K562 (cell line): ENCODE measurements around the gene RPE65. TPM values are rescaled to one million over a fixed set of nuclear protein-coding genes. Genes with fewer than 3 reads are reported as not detected.
A peak's percentile ranks its signal among the peaks of the same experiment; 100 is the strongest.

ENCODE experiments used
- ATAC-seq: fragments of 200-7000 bp; cut with Tn5 transposase; 3 replicates; pipeline ENCODE4 v1.9.1; 2020; ENCODE audit warnings: moderate library complexity
- BruUV-seq: library from RNA; stranded (reverse); fragments of 400-500 nt; replicated peaks from 2 replicates; lab custom pipeline; 2021; lab: Mats Ljungman, UMichigan
- CTCF ChIA-PET: fragments of 300-600 bp; formaldehyde crosslinking; extraction: SDS; loops from one replicate; lab custom pipeline; 2021; ENCODE audit warnings: low intra/inter-chr PET ratio; lab: Yijun Ruan, JAX
- POLR2A ChIA-PET: fragments of 300-600, 350-650 bp; sonication (Branson Sonifier 250); formaldehyde crosslinking; extraction: SDS; loops from one replicate; lab custom pipeline; 2021; ENCODE audit warnings: antibody characterized with exemption, inconsistent platforms; lab: Yijun Ruan, JAX
- DNase-seq, 4 experiments: peaks; one replicate each; pipeline versions ENCODE4 v3.0.0 to v3.0.0-alpha.2; 2011 to 2018; ENCODE audit warnings: low spot score in 3 of 4, mixed read lengths in 3 of 4; ENCODE audit errors: extremely low read depth in 1 of 4
- FAIRE-seq: peaks from 2 replicates; lab custom pipeline; 2011; peaks lifted over from hg19 to GRCh38; lab: Jason Lieb, UNC
- H2AFZ ChIP-seq: 2 replicates; pipeline ENCODE4 v1.6.0; 2011; ENCODE audit warnings: low read depth, low read length, control low read depth, inconsistent platforms
- H3K27ac ChIP-seq: fragments of 200-600 bp; 3 replicates; pipeline ENCODE4 v1.8.0; 2011; ENCODE audit warnings: low read depth, mild to moderate bottlenecking, control low read depth, inconsistent platforms, low read length, moderate library complexity, mixed read lengths; ENCODE audit errors: extremely low read depth
- H3K27me3 ChIP-seq, 2 experiments: fragments of 300-600 bp in 1 of 2; 2 replicates in 1 of 2; 3 replicates in 1 of 2; pipeline versions ENCODE4 v1.6.0 to v1.8.0; 2011; ENCODE audit warnings: inconsistent platforms in 2 of 2, low read length in 2 of 2, mild to moderate bottlenecking in 1 of 2, mixed read lengths in 1 of 2, moderate library complexity in 1 of 2; ENCODE audit not compliant: control insufficient read depth in 2 of 2, insufficient read depth in 2 of 2
- H3K36me3 ChIP-seq: fragments of 300-600 bp; 3 replicates; pipeline ENCODE4 v1.8.0; 2011; ENCODE audit warnings: mild to moderate bottlenecking, low read length, inconsistent platforms; ENCODE audit not compliant: control insufficient read depth, insufficient read depth
- H3K4me1 ChIP-seq, 2 experiments: fragments of 200-600 bp in 1 of 2; replicated peaks in 1 of 2; 2 replicates in 1 of 2; 3 replicates in 1 of 2; pipeline versions ENCODE4 v1.5.1 to v1.8.0; 2011; ENCODE audit warnings: inconsistent platforms in 2 of 2, low read length in 2 of 2, mild to moderate bottlenecking in 1 of 2, mixed read lengths in 1 of 2, moderate library complexity in 1 of 2; ENCODE audit not compliant: control insufficient read depth in 2 of 2, insufficient read depth in 2 of 2
- H3K4me2 ChIP-seq: 2 replicates; pipeline ENCODE4 v1.6.1; 2011; ENCODE audit warnings: low read length, control low read depth, inconsistent platforms, mixed read lengths; ENCODE audit not compliant: insufficient read depth
- H3K4me3 ChIP-seq: fragments of 200-600 bp; sonication (generic), shearing (Covaris generic); 2 replicates; pipeline ENCODE4 v1.5.1; 2016; ENCODE audit warnings: control low read depth, inconsistent platforms
- H3K79me2 ChIP-seq: fragments of 200-600 bp; 3 replicates; pipeline ENCODE4 v1.8.0; 2011; ENCODE audit warnings: low read length, inconsistent platforms; ENCODE audit not compliant: control insufficient read depth, insufficient read depth
- H3K9ac ChIP-seq, 2 experiments: 2 replicates each; pipeline versions ENCODE4 v1.6.0 to v1.6.1; 2011; ENCODE audit warnings: low read depth in 2 of 2, low read length in 2 of 2, control low read depth in 1 of 2, inconsistent platforms in 1 of 2, mild to moderate bottlenecking in 1 of 2, mixed read lengths in 1 of 2; ENCODE audit not compliant: insufficient read depth in 1 of 2
- H3K9me1 ChIP-seq: one replicate; pipeline ENCODE4 v1.6.0; 2011; ENCODE audit warnings: inconsistent platforms, mild to moderate bottlenecking, low read length, moderate library complexity; ENCODE audit not compliant: control insufficient read depth, insufficient read depth
- H3K9me3 ChIP-seq: replicated peaks from 2 replicates; pipeline ENCODE4 v1.5.1; 2011; ENCODE audit warnings: low read depth, low read length, inconsistent platforms; ENCODE audit not compliant: control insufficient read depth, insufficient read depth
- H4K20me1 ChIP-seq: replicated peaks from 2 replicates; pipeline ENCODE4 v1.6.1; 2011; ENCODE audit warnings: low read length, inconsistent platforms, mixed read lengths; ENCODE audit not compliant: control insufficient read depth, insufficient read depth
- GATAD2A ChIP-seq: fragments of 450-650 bp; IDR thresholded peaks from 2 replicates; pipeline ENCODE4 v1.6.1; 2017
- MAFK ChIP-seq: IDR thresholded peaks from 2 replicates; pipeline ENCODE4 v1.6.1; 2011; ENCODE audit warnings: low read length, improper control_type of control experiment
- MBD2 ChIP-seq: sonication (generic); IDR thresholded peaks from 2 replicates; pipeline ENCODE4 v1.6.1; 2016; ENCODE audit warnings: low read depth, borderline replicate concordance
- PCBP2 ChIP-seq: fragments of 200-400 bp; formaldehyde crosslinking; IDR thresholded peaks from 2 replicates; pipeline ENCODE4 v1.6.1; 2018; ENCODE audit warnings: low read length, low read depth, mild to moderate bottlenecking, moderate library complexity; ENCODE audit not compliant: poor library complexity, severe bottlenecking
- RAD21 ChIP-seq, 2 experiments: fragments of 250-450 bp in 1 of 2; fragments of 450-650 bp in 1 of 2; sonication (Bioruptor Pico) in 1 of 2; formaldehyde crosslinking in 1 of 2; IDR thresholded peaks in 1 of 2; conservative IDR thresholded peaks in 1 of 2; 2 replicates each; pipeline versions ENCODE4 v1.4.0 to v1.8.0; 2020 to 2022; ENCODE audit warnings: mild to moderate bottlenecking in 2 of 2, moderate library complexity in 1 of 2
- RFX7 ChIP-seq: fragments of 250-450 bp; sonication (Bioruptor Pico); IDR thresholded peaks from 2 replicates; pipeline ENCODE4 v1.5.1; 2021; ENCODE audit warnings: mild to moderate bottlenecking
- SMARCA4 ChIP-seq: fragments of 450-650 bp; IDR thresholded peaks from 2 replicates; pipeline ENCODE4 v1.6.1; 2016
- ZNF280A ChIP-seq: fragments of 450-650 bp; IDR thresholded peaks from 2 replicates; pipeline ENCODE4 v1.6.1; 2018; ENCODE audit warnings: mild to moderate bottlenecking, low read depth; ENCODE audit not compliant: partially characterized antibody
- WGBS: fragments of 100-300 bp; shearing (Covaris generic); methylation state at CpG from one replicate; pipeline ENCODE4 v1.1.6; 2016; ENCODE audit warnings: low coverage, mixed read lengths; ENCODE audit not compliant: insufficient coverage; ENCODE audit errors: missing lambda C conversion rate; 5-methylcytosine and 5-hydroxymethylcytosine counted together
- in situ Hi-C: fragments of 300-500 bp; cut with MboI; formaldehyde crosslinking; loops from 4 replicates; pipeline ENCODE4 v1.15.0; 2018; ENCODE audit warnings: inconsistent platforms, mixed read lengths
- intact Hi-C: fragments of 100-400 bp; cut with micrococcal nuclease; formaldehyde crosslinking; loops from 2 replicates; pipeline ENCODE4 v1.14.2; 2022
- polyA plus RNA-seq, 8 experiments: library from polyadenylated mRNA; depleted of rRNA in 4 of 8; stranded (reverse) in 5 of 8; unstranded in 3 of 8; fragments of >200 nt; fragmentation: Nextera tagmentation in 2 of 8; fragmentation: Illumina TruSeq in 1 of 8; extraction: Ambion mirVana in 2 of 8; extraction: Trizol in 1 of 8; gene quantifications; 2 replicates each; pipeline versions ENCODE4 v1.2.1 to v1.2.3, GENCODE V29; 2011 to 2014; ENCODE audit warnings: inconsistent platforms in 1 of 8, missing spikeins in 1 of 8
- total RNA-seq, 7 experiments: library from RNA; depleted of rRNA in 6 of 7; stranded (reverse); fragments of >200 nt in 6 of 7; fragmentation: Illumina TruSeq in 2 of 7; extraction: Trizol in 2 of 7; gene quantifications; 2 replicates each; pipeline versions ENCODE4 v1.2.1 to v1.2.3, GENCODE V29; 2011 to 2021; ENCODE audit warnings: low replicate concordance in 1 of 7
- TF ChIP-seq, protein P1 (sequence below): fragments of 450-650 bp; formaldehyde crosslinking; IDR thresholded peaks from 2 replicates; pipeline ENCODE4 v1.4.0; 2020; ENCODE audit warnings: mild to moderate bottlenecking, moderate library complexity

RPE65 gene
- total and polyA plus RNA-seq, 9 of the 15 experiments (the other 6 are each of a cell fraction or from before 2014, with no cell fraction given): 0.14 TPM; not detected in 8

GRCh38 chr1:68473060-68473459 is 23.3 kb upstream of the RPE65 start (continued):
- no peak for TF ChIP-seq PCBP2
- TF ChIP-seq, all 486 proteins: peak for 0

GRCh38 chr1:68470388-68470970 is 20.7 kb upstream of the RPE65 start:
- BruUV-seq: no TSS peak
- CTCF ChIA-PET: interaction anchor here (1.5 kb wide), 1 partner anchor 1267 kb away, joined by 5 read pairs; no protein-coding TSS in a partner anchor
- FAIRE-seq (peak; percentile 48), ATAC-seq (peak; percentile 66; the same call in 2 of the 3 replicates), DNase-seq (peak in 1 of 4 experiments; percentile 17)
- no peaks in the 10 kb centered on the region for H3K27me3 ChIP-seq
- no peak overlapping the region for H3K4me3 ChIP-seq
- no peak overlapping the region for H3K9ac ChIP-seq
- no peaks in the 10 kb centered on the region for H3K36me3 ChIP-seq
- H3K9me3 ChIP-seq: no peaks in the 10 kb centered on the region
- POLR2A ChIA-PET: no interaction called here
- intact Hi-C loops: loop anchor here (2.0 to 5.0 kb wide), 2 partner anchors 122 to 1266 kb away; no protein-coding TSS in a partner anchor
- 17% methylated on average over 2 of the region's 2 CpGs for WGBS
- no peak overlapping the region for H3K27ac ChIP-seq
- in situ Hi-C loops: loop anchor here (25.0 kb wide), 2 partner anchors 933 to 1267 kb away; no protein-coding TSS in a partner anchor
- no peaks in the 10 kb centered on the region for H4K20me1 ChIP-seq
- H3K9me1 ChIP-seq: no peaks in the 10 kb centered on the region
- H3K79me2 ChIP-seq: no peaks in the 10 kb centered on the region
- no peak overlapping the region for H3K4me2 ChIP-seq
- H3K4me1 ChIP-seq: no peaks in the 10 kb centered on the region
- no peak overlapping the region for H2AFZ ChIP-seq
- TF ChIP-seq ZNF280A (no peak), RFX7 (CRISPR knock-in tag) (no peak), MBD2 (no peak), RAD21 (CRISPR knock-in tag; conservative IDR thresholded peaks at IDR 0.05 in 1 of 2, IDR thresholded peaks at IDR 0.05 in 1 of 2) (peak; percentile 62 to 64), MAFK (no peak), GATAD2A (no peak), SMARCA4 (no peak)
- TF ChIP-seq, protein P1, sequence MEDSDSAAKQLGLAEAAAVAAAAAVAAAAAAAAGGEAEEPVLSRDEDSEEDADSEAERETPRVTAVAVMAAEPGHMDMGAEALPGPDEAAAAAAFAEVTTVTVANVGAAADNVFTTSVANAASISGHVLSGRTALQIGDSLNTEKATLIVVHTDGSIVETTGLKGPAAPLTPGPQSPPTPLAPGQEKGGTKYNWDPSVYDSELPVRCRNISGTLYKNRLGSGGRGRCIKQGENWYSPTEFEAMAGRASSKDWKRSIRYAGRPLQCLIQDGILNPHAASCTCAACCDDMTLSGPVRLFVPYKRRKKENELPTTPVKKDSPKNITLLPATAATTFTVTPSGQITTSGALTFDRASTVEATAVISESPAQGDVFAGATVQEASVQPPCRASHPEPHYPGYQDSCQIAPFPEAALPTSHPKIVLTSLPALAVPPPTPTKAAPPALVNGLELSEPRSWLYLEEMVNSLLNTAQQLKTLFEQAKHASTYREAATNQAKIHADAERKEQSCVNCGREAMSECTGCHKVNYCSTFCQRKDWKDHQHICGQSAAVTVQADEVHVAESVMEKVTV: peak; percentile 44; the same call in 1 of the 2 replicates
